NCI-H774 (cell line): Measurements from ENCODE around the gene NUP107.
A peak's percentile ranks its signal among the peaks of the same experiment; 100 is the strongest.

Experiments
- DNase-seq: peaks from one replicate; lab custom pipeline; 2025; lab: John Stamatoyannopoulos, UW

NUP107 gene

GRCh38 chr12:68743356-68743755, 56.6 kb downstream of the NUP107 start:
- DNase-seq = no peak

GRCh38 chr12:68745376-68745903, 58.7 kb downstream of the NUP107 start:
- no peak for DNase-seq

DNA sequence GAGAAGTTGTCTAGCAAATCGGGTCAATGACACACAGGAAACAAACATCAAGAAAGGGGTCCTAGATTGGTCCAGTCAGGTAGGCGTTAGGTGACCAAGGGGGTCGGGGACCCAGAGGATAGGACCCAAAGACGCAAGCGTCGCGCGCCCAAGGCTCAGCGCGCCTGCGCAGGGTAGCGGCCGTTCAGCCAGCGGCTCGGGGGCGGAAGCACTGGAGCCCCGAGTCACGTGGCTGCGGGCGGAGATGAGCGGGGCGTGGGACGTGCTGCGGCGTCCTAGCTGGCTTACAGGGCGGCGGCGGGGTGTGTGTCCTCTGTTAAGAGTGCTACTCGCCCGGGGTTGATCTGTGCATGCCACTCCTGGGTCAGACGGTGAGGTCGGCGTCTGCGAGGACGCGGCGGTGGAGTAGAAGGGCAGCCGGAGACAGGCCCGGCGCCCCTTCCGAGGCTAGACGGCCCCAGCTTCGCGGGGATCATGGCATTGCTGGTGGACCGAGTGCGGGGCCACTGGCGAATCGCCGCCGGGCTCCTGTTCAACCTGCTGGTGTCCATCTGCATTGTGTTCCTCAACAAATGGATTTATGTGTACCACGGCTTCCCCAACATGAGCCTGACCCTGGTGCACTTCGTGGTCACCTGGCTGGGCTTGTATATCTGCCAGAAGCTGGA, 59.3 kb downstream of the NUP107 start, which contains the start of gene SLC35E3:
SLC35E3 (plus strand) TSS at position 273 of the 668 bp plus-strand sequence; CDS start at position 475, 202 bp downstream.
- peak; percentile 97 for DNase-seq

GRCh38 chr12:68746572-68747180, 59.9 kb downstream of the NUP107 start:
- peak; percentile 12 for DNase-seq

- DNase-seq = no peak
Measured at GRCh38 chr12:68749443-68749842, 62.7 kb downstream of the NUP107 start.

GRCh38 chr12:68749861-68750260, 63.1 kb downstream of the NUP107 start:
- DNase-seq = no peak

DNA sequence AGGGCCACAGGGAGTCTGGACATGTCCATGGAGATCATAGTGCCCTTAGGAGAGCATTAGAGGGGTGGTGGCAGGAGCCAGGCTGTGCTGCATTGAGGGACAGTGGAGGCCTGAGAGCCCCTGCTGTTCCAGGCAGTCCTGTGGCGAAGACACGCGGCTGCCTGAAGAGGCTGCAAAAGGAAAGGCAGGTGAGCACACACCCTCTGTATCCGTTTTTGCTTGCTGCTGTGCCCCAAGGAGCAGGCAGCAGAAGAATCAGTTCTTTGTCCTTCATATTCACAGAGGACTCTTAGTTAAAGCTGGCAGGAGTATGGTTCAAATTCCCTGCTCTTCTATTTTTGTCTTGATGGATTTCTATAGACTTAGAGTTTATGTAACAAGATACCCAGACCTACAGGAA, 63.7 kb downstream of the NUP107 start:
- DNase-seq = no peak

DNA sequence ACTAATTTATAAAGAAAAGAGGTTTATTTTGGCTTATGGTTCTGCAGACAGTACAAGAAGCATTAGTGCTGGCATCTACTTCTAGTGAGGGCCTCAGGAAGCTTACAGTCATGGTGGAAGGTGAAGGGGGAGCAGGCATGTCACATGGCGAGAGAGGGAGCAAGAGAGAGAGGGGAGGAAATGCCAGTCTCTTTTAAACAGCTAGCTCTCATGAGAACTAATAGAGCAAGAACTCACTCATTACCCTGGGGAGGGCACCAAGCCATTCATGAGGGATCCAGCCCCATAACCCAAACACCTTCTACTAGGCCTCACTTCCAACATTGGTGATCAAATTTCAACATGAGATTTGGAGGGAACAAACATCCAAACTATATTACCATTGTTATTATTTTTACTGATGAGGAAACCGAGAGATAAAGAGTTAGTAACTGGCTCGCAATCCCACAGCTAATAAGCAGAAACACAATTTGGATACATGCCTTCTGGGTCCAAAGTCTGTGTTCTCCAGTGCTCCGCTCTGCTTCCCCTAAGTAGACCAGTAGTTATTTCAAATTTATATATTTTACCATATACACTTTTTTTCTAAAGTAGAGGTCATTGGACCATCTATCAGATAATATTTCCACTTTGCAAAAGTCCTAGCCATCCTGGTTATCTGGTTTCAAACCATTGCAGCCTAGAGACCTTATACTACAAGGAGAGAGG, 68.9 kb downstream of the NUP107 start:
- DNase-seq = no peak

DNA sequence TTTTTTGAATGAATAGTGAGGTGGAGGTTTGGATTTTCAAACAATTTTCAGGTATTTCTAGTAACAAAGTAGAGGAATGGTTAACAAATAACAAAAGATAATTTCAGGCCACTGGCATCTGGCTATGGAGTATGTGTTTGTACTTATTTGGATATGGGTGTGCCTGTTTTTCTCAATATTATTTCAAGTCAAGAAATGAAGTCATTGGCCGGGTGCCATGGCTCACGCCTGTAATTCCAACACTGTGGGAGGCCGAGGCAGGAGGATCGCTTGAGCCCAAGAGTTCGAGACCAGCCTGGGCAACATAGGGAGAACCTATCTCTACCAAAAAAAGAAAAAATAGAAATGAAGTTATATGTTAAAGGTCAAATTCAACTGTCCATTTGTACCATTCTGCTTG, 73.1 kb downstream of the NUP107 start:
- DNase-seq = no peak

DNA sequence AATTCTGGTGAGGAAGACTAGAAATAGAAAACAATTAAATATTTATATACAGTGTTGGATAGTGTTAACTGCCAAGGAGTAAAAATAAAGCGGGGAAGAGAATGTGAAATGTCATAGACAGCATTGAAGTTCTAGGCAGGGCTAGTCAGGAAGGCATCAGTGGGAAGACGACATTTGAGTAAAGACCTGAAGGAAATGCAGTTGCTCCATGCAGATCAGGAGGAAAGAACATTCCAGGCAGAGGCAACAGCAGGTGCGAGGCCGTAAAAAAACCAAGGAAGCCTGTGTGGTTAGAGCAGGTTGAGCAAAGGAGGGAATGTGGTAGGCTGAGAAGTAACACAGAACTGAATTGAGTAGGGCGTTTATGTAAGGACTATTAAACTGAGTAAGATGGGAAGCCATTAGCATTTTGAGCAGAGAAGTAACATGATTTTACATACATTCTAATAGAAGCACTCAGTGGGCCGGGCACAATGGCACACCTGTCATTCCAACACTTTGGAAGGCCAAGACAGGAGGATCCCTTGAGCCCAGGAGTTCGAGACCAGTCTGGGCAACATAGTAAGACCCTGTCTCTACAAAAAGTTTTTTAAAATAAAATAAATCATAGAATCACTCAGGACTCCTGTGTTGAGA, 74.1 kb downstream of the NUP107 start:
- DNase-seq = no peak

DNA sequence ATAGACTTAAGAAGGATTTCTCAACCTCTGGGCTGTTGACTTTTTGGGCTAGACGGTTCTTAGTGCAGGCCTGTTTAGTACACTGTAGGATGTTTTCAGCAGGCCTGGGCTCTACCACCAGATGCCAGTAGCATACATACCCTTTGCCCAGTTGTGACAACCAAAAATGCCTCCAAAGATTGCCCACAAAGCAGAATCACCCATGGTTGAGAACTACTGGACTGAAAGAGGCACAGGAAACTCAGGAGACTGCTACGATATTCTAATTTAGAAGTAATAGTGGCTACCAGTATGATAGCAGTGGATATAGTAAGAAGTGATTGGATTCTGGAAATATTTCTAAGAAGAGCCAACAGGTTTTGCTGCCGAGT, 74.6 kb downstream of the NUP107 start:
- no peak for DNase-seq

GRCh38 chr12:68761901-68762630, 75.3 kb downstream of the NUP107 start:
- no peak for DNase-seq

DNA sequence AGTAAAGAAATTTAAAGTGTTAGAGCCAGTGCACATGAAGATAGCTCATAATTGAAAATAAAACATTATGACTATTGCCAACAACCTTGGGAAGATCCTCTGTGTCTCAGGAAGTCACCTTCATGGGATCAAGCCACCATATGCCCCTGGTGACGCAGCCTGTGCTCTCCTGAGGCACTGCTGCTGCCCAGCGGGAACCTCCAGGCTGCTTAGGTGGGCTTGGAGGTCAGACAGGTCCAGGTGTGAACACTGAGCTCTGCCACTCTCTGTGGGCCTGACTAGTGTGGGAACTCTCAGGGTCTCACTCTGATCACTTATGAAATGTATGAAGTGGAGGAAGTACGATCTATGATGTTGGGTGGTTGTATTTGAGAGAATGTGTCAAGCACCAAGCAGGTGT, 75.9 kb downstream of the NUP107 start:
- DNase-seq = no peak

DNA sequence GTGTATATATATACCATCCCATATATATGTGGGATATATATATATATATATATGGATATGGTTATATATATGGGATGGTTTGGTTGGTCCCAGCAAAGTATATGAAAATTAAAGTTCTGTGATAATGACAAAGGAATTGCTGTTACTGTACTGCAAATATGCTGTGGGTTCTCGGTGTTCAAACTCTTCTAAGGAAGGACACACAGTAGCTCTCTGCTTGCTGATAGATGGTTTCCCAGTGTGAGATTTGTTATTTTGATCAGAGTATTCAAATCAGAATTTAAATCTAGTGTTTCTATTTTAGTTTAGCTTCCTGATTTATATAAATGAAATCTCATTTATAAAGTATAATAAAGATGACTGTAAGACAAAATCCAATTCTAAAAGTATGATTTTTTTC, 78.9 kb downstream of the NUP107 start:
- no peak for DNase-seq

GRCh38 chr12:68766646-68767045, 79.9 kb downstream of the NUP107 start:
- DNase-seq = no peak

- DNase-seq = no peak
Measured at GRCh38 chr12:68767191-68767590, 80.4 kb downstream of the NUP107 start.

- no peak for DNase-seq
Measured at GRCh38 chr12:68768431-68768939, 81.7 kb downstream of the NUP107 start.

DNA sequence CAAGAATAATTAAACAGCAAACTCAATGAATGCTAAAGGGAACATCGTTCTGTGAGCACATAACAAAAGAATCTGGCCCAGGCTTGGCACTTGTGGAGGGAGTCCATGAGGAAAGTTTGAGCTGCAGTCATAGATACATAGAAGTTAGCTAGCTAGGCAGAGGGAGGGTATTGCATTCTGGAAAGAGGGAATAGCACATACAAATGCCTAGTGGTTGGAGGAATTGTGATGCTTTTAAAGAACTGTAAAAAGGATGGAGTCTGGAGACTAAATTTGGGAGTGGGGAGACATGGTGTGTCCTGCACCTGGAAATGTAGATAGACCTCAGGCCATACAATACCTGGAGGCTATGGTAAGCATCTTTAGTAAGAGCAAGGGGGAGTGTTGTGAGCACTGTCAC, 83.2 kb downstream of the NUP107 start:
- no peak for DNase-seq

DNA sequence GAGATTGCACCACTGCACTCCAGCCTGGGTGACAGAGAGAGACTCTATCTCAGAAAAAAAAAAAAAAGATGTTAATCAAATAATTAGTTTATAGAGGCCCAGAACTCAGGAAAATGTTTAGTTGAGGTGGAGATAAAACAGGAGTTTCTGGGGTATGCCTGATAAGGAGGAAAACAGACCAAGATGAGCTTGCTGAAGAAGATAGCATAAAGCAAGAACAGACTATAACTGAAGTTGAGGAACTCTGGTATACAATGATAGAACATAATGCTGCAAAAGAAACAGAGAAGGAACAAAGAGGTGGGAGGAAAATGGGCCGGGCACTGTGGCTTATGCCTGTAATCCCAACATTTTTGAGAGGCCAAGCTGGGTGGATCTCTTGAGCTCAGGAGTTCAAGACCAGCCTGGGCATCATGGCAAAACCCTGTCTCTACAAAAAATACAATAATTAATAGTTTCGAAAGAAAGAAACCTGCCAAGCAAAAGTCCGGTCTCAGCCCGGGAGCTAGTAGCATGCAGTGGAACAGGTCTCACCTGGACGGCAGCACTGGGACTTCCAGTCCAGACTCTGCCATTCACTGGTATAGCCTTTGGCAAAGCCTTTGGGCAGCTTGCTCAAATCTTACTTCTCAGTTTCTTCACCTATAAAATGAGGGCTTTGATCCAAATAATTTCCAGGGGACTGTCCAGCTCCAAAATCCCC, 84.6 kb downstream of the NUP107 start:
- no peak for DNase-seq

DNA sequence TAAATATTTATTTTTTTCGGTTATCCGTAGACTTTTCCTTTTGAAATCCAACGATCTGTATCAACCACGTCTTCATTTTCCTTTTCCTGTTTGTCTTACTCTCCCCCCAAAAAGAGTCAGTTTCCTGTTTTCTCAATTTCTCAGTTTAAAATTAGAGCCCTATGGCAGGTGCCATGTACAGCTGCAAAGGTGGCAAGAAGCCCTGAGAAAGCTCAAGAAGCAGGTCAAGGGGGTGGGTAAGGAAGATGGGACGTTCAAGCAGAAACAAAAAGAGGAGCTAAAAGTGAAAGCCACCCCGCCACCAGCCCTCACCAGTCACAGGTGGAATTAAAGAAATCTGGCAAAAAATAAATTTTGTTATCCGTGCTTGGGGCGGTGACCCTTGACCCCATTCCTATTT, 85.9 kb downstream of the NUP107 start:
- no peak for DNase-seq

DNA sequence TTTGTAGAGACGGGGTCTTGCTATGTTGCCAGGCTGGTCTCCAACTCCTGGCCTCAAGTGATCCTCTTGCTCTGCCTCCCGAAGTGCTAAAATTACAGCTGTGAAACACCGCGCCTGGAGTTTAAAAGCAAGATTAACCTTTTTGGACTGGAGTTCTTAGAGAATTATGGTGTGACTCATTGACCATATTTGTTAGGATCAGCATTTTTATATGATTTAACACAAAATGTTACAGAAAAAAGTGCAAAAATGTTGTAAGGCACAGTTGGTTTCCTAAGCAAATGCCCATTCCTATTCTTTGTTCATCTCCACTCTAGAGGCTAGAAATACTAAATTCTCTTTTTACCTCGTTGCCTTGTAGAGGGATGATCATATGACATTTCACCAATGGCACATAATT, 86.8 kb downstream of the NUP107 start:
- no peak for DNase-seq
